CD4-positive, alpha-beta T cell (primary cell): ENCODE results near the gene LARP4. TPM values are rescaled to one million over a fixed set of nuclear protein-coding genes. Genes with fewer than 3 reads are reported as not detected.

Source experiments
- ATAC-seq: fragments of 200-7000 bp; cut with Tn5 transposase; one replicate; pipeline ENCODE4 v1.10.0; 2022; ENCODE audit warnings: mild to moderate bottlenecking; ENCODE audit not compliant: poor library complexity
- CTCF ChIA-PET: fragments of 350-600 bp; sonication (Branson Sonifier 250); formaldehyde crosslinking; loops from one replicate; lab custom pipeline; 2021; ENCODE audit warnings: antibody characterized with exemption, inconsistent platforms; lab: Charles Lee
- POLR2A ChIA-PET: fragments of 350-600 bp; sonication (Branson Sonifier 250); formaldehyde crosslinking; loops from one replicate; lab custom pipeline; 2021; ENCODE audit warnings: antibody characterized with exemption, inconsistent platforms; lab: Charles Lee
- DNase-seq, 14 experiments: peaks; one replicate each; pipeline ENCODE4 v3.0.0-alpha.2; 2013 to 2020; ENCODE audit warnings: mixed read lengths in 2 of 14
- H3K27ac ChIP-seq, 2 donors: one replicate each; pipeline versions ENCODE4 v1.5.1 to v1.7.0; 2013; ENCODE audit warnings: low read length in 2 of 2, low read depth in 1 of 2, mild to moderate bottlenecking in 1 of 2
- H3K27me3 ChIP-seq, 2 experiments: 1 replicate in 1 of 2; 2 replicates in 1 of 2; pipeline versions ENCODE4 v1.6.1 to v1.7.0; 2013; ENCODE audit warnings: low read length in 2 of 2, control low read depth in 1 of 2, mild to moderate bottlenecking in 1 of 2, moderate library complexity in 1 of 2; ENCODE audit not compliant: insufficient read depth in 2 of 2, control insufficient read depth in 1 of 2
- H3K36me3 ChIP-seq: one replicate; pipeline ENCODE4 v1.6.1; 2013; ENCODE audit warnings: low read length, control low read depth; ENCODE audit not compliant: insufficient read depth
- H3K4me1 ChIP-seq: one replicate; pipeline ENCODE4 v1.6.1; 2013; ENCODE audit warnings: low read length, control low read depth; ENCODE audit not compliant: insufficient read depth
- H3K4me3 ChIP-seq: one replicate; pipeline ENCODE4 v1.5.1; 2013; ENCODE audit warnings: mild to moderate bottlenecking, low read length, moderate library complexity
- H3K9me3 ChIP-seq, 2 experiments: 1 replicate in 1 of 2; 2 replicates in 1 of 2; pipeline versions ENCODE4 v1.6.1 to v1.7.0; 2013; ENCODE audit warnings: low read length in 2 of 2, mild to moderate bottlenecking in 2 of 2, control low read depth in 1 of 2, moderate library complexity in 1 of 2; ENCODE audit not compliant: control insufficient read depth in 1 of 2, insufficient read depth in 1 of 2
- H3K27ac Mint-ChIP-seq: one replicate; pipeline ENCODE4 v1.8.0; 2020; ENCODE audit warnings: mixed read lengths
- H3K27me3 Mint-ChIP-seq: one replicate; pipeline ENCODE4 v1.8.0; 2021; ENCODE audit warnings: mixed read lengths
- H3K36me3 Mint-ChIP-seq: one replicate; pipeline ENCODE4 v1.8.0; 2021; ENCODE audit warnings: low read depth, mixed read lengths
- H3K4me1 Mint-ChIP-seq: one replicate; pipeline ENCODE4 v1.8.0; 2021; ENCODE audit warnings: low read depth, mixed read lengths
- H3K4me3 Mint-ChIP-seq: one replicate; pipeline ENCODE4 v1.8.0; 2020; ENCODE audit warnings: mild to moderate bottlenecking, mixed read lengths
- H3K9me3 Mint-ChIP-seq: one replicate; pipeline ENCODE4 v1.8.0; 2020; ENCODE audit warnings: mixed read lengths
- intact Hi-C, 2 experiments: fragments of 100-400 bp; cut with DNase I in 1 of 2; cut with micrococcal nuclease in 1 of 2; formaldehyde crosslinking; loops; one replicate each; pipeline versions ENCODE4 v1.15.1 to v1.9.0; 2023 to 2025; cut with DNase I, micrococcal nuclease
- polyA plus RNA-seq, 2 donors: library from polyadenylated mRNA; unstranded; fragments of 120-200 nt; gene quantifications; one replicate each; pipeline ENCODE4 v1.2.1, GENCODE V29; 2013
- total RNA-seq, 174 experiments: library from RNA in 2 of 174; stranded (reverse) in 2 of 174; gene quantifications; one replicate each; pipeline ENCODE4 v1.2.3 and lab custom pipeline; 2021 to 2026
- TF ChIP-seq, protein P1 (sequence below): fragments of 200-600 bp; IDR thresholded peaks from one replicate; pipeline ENCODE4 v1.8.0; 2022; ENCODE audit warnings: antibody characterized with exemption, mild to moderate bottlenecking

The LARP4 gene
- 10 to 100 TPM; 17.6 to 18.1 TPM for total RNA-seq
- polyA plus RNA-seq (2013, experiment 1 of 2), result 14.1 TPM
- polyA plus RNA-seq (2013, experiment 2 of 2), result 18.3 TPM
- 24.1 to 392 (median 92.7) reads per million in 172 experiments for total RNA-seq (lab: John Stamatoyannopoulos, UW)

DNA sequence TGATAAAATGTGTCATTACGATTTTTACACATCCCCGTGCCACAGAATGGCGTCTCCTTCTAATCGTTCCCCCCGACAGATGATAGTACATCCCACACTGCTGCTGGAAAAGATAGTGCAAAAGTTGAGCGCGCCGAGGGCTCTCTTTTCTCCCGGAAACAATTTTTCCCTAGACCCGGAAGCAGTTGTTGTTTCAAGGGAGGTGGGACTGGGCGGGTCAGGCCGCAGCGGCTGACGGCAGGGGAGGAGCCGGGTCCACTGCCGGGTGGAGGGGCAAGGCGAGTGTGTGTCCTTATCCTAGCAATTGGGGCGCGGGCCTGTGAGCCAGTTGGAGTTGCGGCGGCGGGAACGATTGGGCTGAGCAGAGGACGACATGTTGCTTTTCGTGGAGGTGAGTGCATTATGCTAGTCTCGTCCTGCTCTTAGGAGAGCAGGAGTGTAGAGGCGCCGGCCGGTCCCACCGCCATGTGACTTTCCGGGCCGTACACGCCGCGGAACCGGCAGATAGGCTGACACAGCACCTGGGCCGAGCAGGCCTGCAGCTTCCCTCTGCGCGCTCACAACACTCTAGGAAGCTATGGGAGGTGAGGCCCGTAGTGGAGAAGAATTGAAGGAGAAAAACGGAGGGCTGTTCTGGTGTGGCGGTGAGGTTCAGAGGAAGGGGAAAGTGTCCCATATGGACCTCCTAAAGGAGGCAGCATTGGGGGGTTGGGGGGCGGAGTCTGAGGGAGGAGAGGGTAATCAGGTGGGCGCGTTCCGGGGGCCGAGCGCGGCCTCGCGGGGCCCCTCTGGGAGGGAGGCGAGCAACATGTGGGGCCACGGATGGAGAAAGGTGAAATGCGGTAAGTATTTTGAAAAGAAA lies at the start of gene LARP4:
Gene LARP4 (plus strand): TSS at position 248 of the 862 bp plus-strand sequence. CDS start 126 bp downstream, at position 374.
- peaks cover 30% of the 10 kb centered on the region for H3K4me1 Mint-ChIP-seq
- peak; percentile 79 to 94 (median 85) for DNase-seq
- CTCF ChIA-PET, result no interaction called here
- TF ChIP-seq, protein P1, sequence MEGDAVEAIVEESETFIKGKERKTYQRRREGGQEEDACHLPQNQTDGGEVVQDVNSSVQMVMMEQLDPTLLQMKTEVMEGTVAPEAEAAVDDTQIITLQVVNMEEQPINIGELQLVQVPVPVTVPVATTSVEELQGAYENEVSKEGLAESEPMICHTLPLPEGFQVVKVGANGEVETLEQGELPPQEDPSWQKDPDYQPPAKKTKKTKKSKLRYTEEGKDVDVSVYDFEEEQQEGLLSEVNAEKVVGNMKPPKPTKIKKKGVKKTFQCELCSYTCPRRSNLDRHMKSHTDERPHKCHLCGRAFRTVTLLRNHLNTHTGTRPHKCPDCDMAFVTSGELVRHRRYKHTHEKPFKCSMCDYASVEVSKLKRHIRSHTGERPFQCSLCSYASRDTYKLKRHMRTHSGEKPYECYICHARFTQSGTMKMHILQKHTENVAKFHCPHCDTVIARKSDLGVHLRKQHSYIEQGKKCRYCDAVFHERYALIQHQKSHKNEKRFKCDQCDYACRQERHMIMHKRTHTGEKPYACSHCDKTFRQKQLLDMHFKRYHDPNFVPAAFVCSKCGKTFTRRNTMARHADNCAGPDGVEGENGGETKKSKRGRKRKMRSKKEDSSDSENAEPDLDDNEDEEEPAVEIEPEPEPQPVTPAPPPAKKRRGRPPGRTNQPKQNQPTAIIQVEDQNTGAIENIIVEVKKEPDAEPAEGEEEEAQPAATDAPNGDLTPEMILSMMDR, result peak; percentile 10
- POLR2A ChIA-PET, result interaction anchor here (0.6 to 2.3 kb wide), 5 partner anchors 38 to 636 kb away, joined by 3 to 7 read pairs (median 3); partner anchors contain the start of genes COX14 and LIMA1
- intact Hi-C loops, result loop anchor here (2.0 to 5.0 kb wide), 4 partner anchors 16 to 646 kb away; partner anchors contain the start of genes LETMD1 (in 1 of the 2) and LIMA1 (in 1 of the 2)
- H3K4me1 ChIP-seq, result peaks cover 15% of the 10 kb centered on the region
- H3K4me3 Mint-ChIP-seq, result peak within 1 kb of the TSS; percentile 94
- H3K9me3 ChIP-seq, result no peaks in the 10 kb centered on the region
- H3K36me3 Mint-ChIP-seq, result peaks cover 12% of the 10 kb centered on the region
- H3K36me3 ChIP-seq, result no peaks in the 10 kb centered on the region
- no peaks in the 10 kb centered on the region for H3K9me3 Mint-ChIP-seq
- H3K27ac ChIP-seq, result peak within 1 kb of the TSS; percentile 65 to 70
- peak; percentile 94 for ATAC-seq
- peak within 1 kb of the TSS; percentile 80 for H3K27ac Mint-ChIP-seq
- H3K27me3 ChIP-seq, result no peaks in the 10 kb centered on the region
- H3K4me3 ChIP-seq, result peak within 1 kb of the TSS; percentile 91
- peaks cover 11% of the 10 kb centered on the region for H3K27me3 Mint-ChIP-seq

DNA sequence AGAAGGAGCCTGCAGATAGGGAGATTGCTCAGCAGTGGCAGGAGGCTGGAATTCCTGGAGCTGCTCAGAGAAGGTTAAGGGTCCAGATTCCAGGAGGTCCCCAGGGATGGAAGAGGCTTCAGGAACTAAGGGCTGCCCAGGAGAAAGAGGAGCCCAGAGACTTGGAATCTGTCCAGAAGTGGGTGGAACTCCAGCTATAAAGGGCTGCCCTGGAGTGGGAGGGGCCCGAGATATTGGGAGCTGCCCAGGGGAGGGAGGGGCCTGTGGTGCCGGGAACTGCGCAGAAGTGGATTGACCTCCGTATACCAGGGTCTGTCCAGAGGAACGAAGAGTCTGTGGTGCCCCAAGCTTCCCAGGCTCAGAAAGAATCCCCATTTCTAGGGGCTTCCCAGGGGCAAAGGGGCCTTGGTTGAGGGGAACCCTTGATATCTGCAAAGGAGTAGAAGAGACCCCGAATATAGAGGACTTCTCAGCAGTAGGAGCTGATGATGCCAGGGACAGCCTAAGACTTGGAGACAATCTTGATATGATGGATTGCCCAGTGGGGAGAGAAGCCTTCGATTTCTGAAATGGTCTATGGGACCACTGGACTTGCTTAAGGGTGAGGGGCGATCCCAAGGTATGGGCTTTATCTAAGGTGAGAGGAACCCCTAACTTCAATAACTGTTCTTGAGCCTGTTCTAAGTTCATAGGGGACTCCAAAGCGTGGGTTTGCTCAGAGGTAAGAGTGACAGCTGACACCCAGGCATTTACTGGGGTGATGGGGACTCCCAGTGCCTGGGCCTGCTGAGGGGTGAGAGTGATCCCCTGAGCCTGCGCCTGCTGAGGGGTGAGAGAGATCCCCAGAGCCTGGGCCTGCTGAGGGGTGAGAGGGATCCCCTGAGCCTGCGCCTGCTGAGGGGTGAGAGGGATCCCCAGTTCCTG lies 49.3 kb upstream of the LARP4 start:
- Mint-ChIP-seq H3K36me3 (no peaks in the 10 kb centered on the region), H3K27ac (no peak overlapping the region), H3K4me1 (no peaks in the 10 kb centered on the region), H3K27me3 (no peaks in the 10 kb centered on the region), H3K4me3 (no peak overlapping the region), H3K9me3 (no peaks in the 10 kb centered on the region)
- ATAC-seq, result no peak
- DNase-seq, result no peak
- Histone ChIP-seq H3K9me3 (no peaks in the 10 kb centered on the region), H3K4me1 (peaks cover 9% of the 10 kb centered on the region), H3K4me3 (no peak overlapping the region), H3K36me3 (no peaks in the 10 kb centered on the region), H3K27me3 (no peaks in the 10 kb centered on the region), H3K27ac (no peak overlapping the region)
- TF ChIP-seq, protein P1, result no peak
- intact Hi-C loops, result no loop called here
- ChIA-PET CTCF (no interaction called here), POLR2A (no interaction called here)

DNA sequence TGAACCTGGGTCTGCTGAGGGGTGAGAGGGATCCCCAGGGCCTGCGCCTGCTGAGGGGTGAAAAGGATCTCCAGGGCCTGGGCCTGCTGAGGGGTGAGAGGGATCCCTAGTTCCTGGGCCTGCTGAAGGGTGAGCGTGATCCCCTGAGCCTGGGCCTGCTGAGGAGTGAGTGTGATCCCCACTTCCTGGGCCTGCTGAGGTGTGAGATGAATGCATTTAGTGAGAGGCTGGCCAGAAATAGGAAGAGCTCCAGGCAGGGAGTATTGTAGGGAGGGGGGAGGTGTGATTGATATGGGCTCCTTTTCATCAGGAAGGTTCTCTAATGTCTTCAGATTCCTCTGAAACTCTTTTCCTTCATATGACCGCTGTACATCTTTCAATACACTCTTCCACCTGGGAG lies 47.3 kb upstream of the LARP4 start:
- H3K36me3 Mint-ChIP-seq, result no peaks in the 10 kb centered on the region
- no peaks in the 10 kb centered on the region for H3K36me3 ChIP-seq
- H3K4me3 Mint-ChIP-seq, result no peak overlapping the region
- no peaks in the 10 kb centered on the region for H3K27me3 ChIP-seq
- H3K9me3 ChIP-seq, result no peaks in the 10 kb centered on the region
- peaks cover 9% of the 10 kb centered on the region for H3K4me1 ChIP-seq
- CTCF ChIA-PET, result no interaction called here
- POLR2A ChIA-PET, result no interaction called here
- TF ChIP-seq, protein P1, result no peak
- no peaks in the 10 kb centered on the region for H3K4me1 Mint-ChIP-seq
- intact Hi-C loops, result no loop called here
- no peak for ATAC-seq
- no peak overlapping the region for H3K27ac Mint-ChIP-seq
- no peaks in the 10 kb centered on the region for H3K9me3 Mint-ChIP-seq
- H3K27ac ChIP-seq, result no peak overlapping the region
- no peaks in the 10 kb centered on the region for H3K27me3 Mint-ChIP-seq
- no peak for DNase-seq
- H3K4me3 ChIP-seq, result no peak overlapping the region
